ENCODE results near the gene PLXNA2. TPM values are rescaled to one million over a fixed set of nuclear protein-coding genes. Genes with fewer than 3 reads are reported as not detected.

Gene PLXNA2
- total and polyA plus RNA-seq, 2 of the 13 experiments (the other 11 are each of a cell fraction or from before 2014, with no cell fraction given) = 1.1 to 2.1 TPM

GRCh38 chr1:208265525-208265924 is 21.3 kb upstream of the PLXNA2 start:
- Histone ChIP-seq H3K79me2 (ENCODE audit: insufficient read depth, low read length) (no peaks in the 10 kb centered on the region), H3K4me1 (ENCODE audit: insufficient read depth, low read length) (no peaks in the 10 kb centered on the region), H3K9ac (ENCODE audit: insufficient read depth, low read depth, low read length) (no peak overlapping the region), H3K4me2 (ENCODE audit: low read depth, low read length) (no peak overlapping the region), H3K27ac (ENCODE audit: extremely low read length, insufficient read depth, low read length) (no peak overlapping the region), H3K9me3 (ENCODE audit: low read length) (no peaks in the 10 kb centered on the region), H3K36me3 (replicated peaks in 1 of 2; ENCODE audit: control insufficient read depth in 1 of 2, insufficient read depth in 2 of 2, low read length in 2 of 2) (no peaks in the 10 kb centered on the region), H3K4me3 (replicated peaks in 1 of 3; ENCODE audit: insufficient read depth in 1 of 3, low read depth in 2 of 3, low read length in 3 of 3) (no peak overlapping the region), H2AFZ (ENCODE audit: low read length) (no peak overlapping the region), H3K27me3 (ENCODE audit: control insufficient read depth in 1 of 2, insufficient read depth in 2 of 2, low read length in 2 of 2) (peaks cover 7 to 14% of the 10 kb centered on the region in 2 experiments; a peak in 4 of 5 replicates), H4K20me1 (ENCODE audit: insufficient read depth, low read length) (no peaks in the 10 kb centered on the region)
- 2% methylated on average over 3 of the region's 3 CpGs for WGBS (ENCODE audit: low lambda C conversion rate)
- TF ChIP-seq TRIM22 (IDR thresholded peaks at IDR 0.05) (no peak), ZNF598 (CRISPR knock-in tag; IDR thresholded peaks at IDR 0.05; ENCODE audit: borderline replicate concordance) (no peak), ZNF3 (CRISPR knock-in tag; IDR thresholded peaks at IDR 0.05) (no peak), PCBP1 (IDR thresholded peaks at IDR 0.05; ENCODE audit: borderline replicate concordance, low read depth, low read length) (0 out of 2 replicates have a peak, but pooled peaks have one; percentile 76), HNRNPK (IDR thresholded peaks at IDR 0.05; ENCODE audit: low read depth, low read length, poor library complexity, severe bottlenecking) (peak; percentile 93), NFKB2 (CRISPR knock-in tag; IDR thresholded peaks at IDR 0.05; ENCODE audit: borderline replicate concordance) (no peak), SP140L (CRISPR knock-in tag; IDR thresholded peaks at IDR 0.05; ENCODE audit: borderline replicate concordance) (no peak)
- ChIA-PET POLR2A (no interaction called here), CTCF (ENCODE audit: low intra/inter-chr PET ratio, low total read pairs) (no interaction called here)
- BruUV-seq (replicated peaks) = no TSS peak
- no peak for DNase-seq (ENCODE audit: low spot score)
- intact Hi-C loops (cut with micrococcal nuclease; ENCODE audit: unreplicated experiment) = no loop called here
- ATAC-seq = no peak
- FAIRE-seq = no peak
- in situ Hi-C loops (cut with HindIII; ENCODE audit: extremely low pct_ligation_motif_present, low pct_unique_long_range_greater_than_20kb) = no loop called here

GRCh38 chr1:208265122-208265469 is 20.9 kb upstream of the PLXNA2 start:
- Histone ChIP-seq H3K9ac (ENCODE audit: insufficient read depth, low read depth, low read length) (no peak overlapping the region), H3K4me1 (ENCODE audit: insufficient read depth, low read length) (no peaks in the 10 kb centered on the region), H3K9me3 (ENCODE audit: low read length) (no peaks in the 10 kb centered on the region), H3K27me3 (ENCODE audit: control insufficient read depth in 1 of 2, insufficient read depth in 2 of 2, low read length in 2 of 2) (peaks cover 7 to 14% of the 10 kb centered on the region in 2 experiments; a peak in 4 of 5 replicates), H3K4me3 (replicated peaks in 1 of 3; ENCODE audit: insufficient read depth in 1 of 3, low read depth in 2 of 3, low read length in 3 of 3) (no peak overlapping the region), H3K36me3 (replicated peaks in 1 of 2; ENCODE audit: control insufficient read depth in 1 of 2, insufficient read depth in 2 of 2, low read length in 2 of 2) (no peaks in the 10 kb centered on the region), H3K79me2 (ENCODE audit: insufficient read depth, low read length) (no peaks in the 10 kb centered on the region), H3K27ac (ENCODE audit: extremely low read length, insufficient read depth, low read length) (no peak overlapping the region), H3K4me2 (ENCODE audit: low read depth, low read length) (no peak overlapping the region), H4K20me1 (ENCODE audit: insufficient read depth, low read length) (no peaks in the 10 kb centered on the region), H2AFZ (ENCODE audit: low read length) (no peak overlapping the region)
- 59% methylated on average over 2 of the region's 2 CpGs for WGBS (ENCODE audit: low lambda C conversion rate)
- intact Hi-C loops (cut with micrococcal nuclease; ENCODE audit: unreplicated experiment) = no loop called here
- BruUV-seq (replicated peaks) = no TSS peak
- DNase-seq (ENCODE audit: low spot score) = no peak
- ChIA-PET CTCF (ENCODE audit: low intra/inter-chr PET ratio, low total read pairs) (no interaction called here), POLR2A (no interaction called here)
- ATAC-seq = no peak
- TF ChIP-seq ZNF234 (CRISPR knock-in tag; conservative IDR thresholded peaks at IDR 0.05) (no peak), ZBTB4 (CRISPR knock-in tag; IDR thresholded peaks at IDR 0.05; ENCODE audit: borderline replicate concordance) (no peak), CREM (IDR thresholded peaks at IDR 0.05) (no peak), CREM (CRISPR knock-in tag; IDR thresholded peaks at IDR 0.05) (no peak), MNT (IDR thresholded peaks at IDR 0.05) (no peak), MZF1 (CRISPR knock-in tag; IDR thresholded peaks at IDR 0.05; ENCODE audit: borderline replicate concordance) (no peak), ADNP (CRISPR knock-in tag; IDR thresholded peaks at IDR 0.05) (no peak)
- FAIRE-seq = no peak
- in situ Hi-C loops (cut with HindIII; ENCODE audit: extremely low pct_ligation_motif_present, low pct_unique_long_range_greater_than_20kb) = no loop called here

Data from HepG2 (cell line).